Uterus (tissue), 2 donors: ENCODE results near the gene GALNT14.

Experiments
- CTCF ChIP-seq, 4 experiments: fragments of 200-600 bp in 2 of 4; fragments of 450-650 bp in 2 of 4; sonication (generic) in 2 of 4; IDR thresholded peaks; one replicate each; pipeline ENCODE4 v1.5.1; 2016 to 2019; ENCODE audit warnings: antibody characterized with exemption in 4 of 4, mild to moderate bottlenecking in 2 of 4, moderate library complexity in 1 of 4
- POLR2A ChIP-seq, 2 donors: fragments of 450-650 bp; IDR thresholded peaks; one replicate each; pipeline ENCODE4 v1.6.1; 2016; ENCODE audit warnings: antibody characterized with exemption in 2 of 2, mild to moderate bottlenecking in 1 of 2, moderate library complexity in 1 of 2

- no peak for TF ChIP-seq CTCF (IDR thresholded peaks at IDR 0.05)
- no peak for TF ChIP-seq POLR2A (IDR thresholded peaks at IDR 0.05)
Observed at GRCh38 chr2:30997979-30998378, 140.3 kb downstream of the GALNT14 start.
